Mucosa of descending colon (tissue), 3 donors: ENCODE measurements around the gene LRRC8E. TPM values are rescaled to one million over a fixed set of nuclear protein-coding genes. Genes with fewer than 3 reads are reported as not detected.

ENCODE experiments used
- ATAC-seq: fragments of 200-7000 bp; cut with Tn5 transposase; one replicate; pipeline ENCODE4 v1.9.1; 2020; ENCODE audit warnings: mild to moderate bottlenecking, moderate library complexity
- DNase-seq, 3 donors: peaks; one replicate each; pipeline ENCODE4 v3.0.0-alpha.2; 2020
- H3K36me3 ChIP-seq: fragments of 200-600 bp; one replicate; pipeline ENCODE4 v1.8.0; 2021; ENCODE audit warnings: low read depth, mild to moderate bottlenecking
- H3K4me1 ChIP-seq: fragments of 200-600 bp; one replicate; pipeline ENCODE4 v1.8.0; 2021; ENCODE audit warnings: low read depth, mild to moderate bottlenecking
- H3K4me3 ChIP-seq: fragments of 200-600 bp; one replicate; pipeline ENCODE4 v1.8.0; 2021; ENCODE audit warnings: mild to moderate bottlenecking
- H3K9me3 ChIP-seq: fragments of 200-600 bp; one replicate; pipeline ENCODE4 v1.8.0; 2021; ENCODE audit warnings: mild to moderate bottlenecking
- CTCF ChIP-seq: fragments of 200-600 bp; IDR thresholded peaks from one replicate; pipeline ENCODE4 v1.8.0; 2022; ENCODE audit warnings: antibody characterized with exemption, mild to moderate bottlenecking
- intact Hi-C, 2 donors: fragments of 100-400 bp; cut with DNase I in 1 of 2; cut with micrococcal nuclease in 1 of 2; formaldehyde crosslinking; loops; one replicate each; pipeline versions ENCODE4 v1.11.0 to v1.11.1; 2022; cut with DNase I, micrococcal nuclease
- total RNA-seq, 3 donors: library from RNA; stranded (reverse); fragmentation: NEBNext Ultra II Directional in 2 of 3; extraction: Animal tissue kit (Norgen Biotek cat#: 25700) in 2 of 3; gene quantifications; one replicate each; pipeline versions ENCODE4 v1.2.1 to v1.2.4, GENCODE V29; 2021 to 2023
- donor health status: DM: no; HTN: no; CAD: no; lungs with moderate emphysema.
- donor health status: DM: no; HTN: no; CAD: no.
- donor health status: DM: no; HTN: yes; CAD: no.

Gene LRRC8E
- total RNA-seq, 3 donors from 2014 or later = 0.32 to 1.5 (median 1.3) TPM

- Histone ChIP-seq H3K36me3 (no peaks in the 10 kb centered on the region), H3K9me3 (no peaks in the 10 kb centered on the region), H3K4me3 (no peak overlapping the region), H3K4me1 (peaks cover 43% of the 10 kb centered on the region)
- peak in 2 of 3 donors; percentile 41 to 65 for DNase-seq
- no peak for TF ChIP-seq CTCF
- ATAC-seq = no peak
- intact Hi-C loops = no loop called here
Measured at GRCh38 chr19:7921967-7922835, 33.9 kb downstream of the LRRC8E start.

- intact Hi-C loops = no loop called here
- Histone ChIP-seq H3K9me3 (no peaks in the 10 kb centered on the region), H3K36me3 (no peaks in the 10 kb centered on the region), H3K4me1 (peaks cover 37% of the 10 kb centered on the region), H3K4me3 (no peak overlapping the region)
- DNase-seq (peak in 2 of 3 donors; percentile 29 to 54), ATAC-seq (no peak)
- TF ChIP-seq CTCF = no peak
Measured at GRCh38 chr19:7922836-7923195, 34.5 kb downstream of the LRRC8E start.

- Histone ChIP-seq H3K4me1 (peaks cover 32% of the 10 kb centered on the region), H3K36me3 (no peaks in the 10 kb centered on the region), H3K9me3 (no peaks in the 10 kb centered on the region), H3K4me3 (no peak overlapping the region)
- TF ChIP-seq CTCF = no peak
- DNase-seq = peak in 2 of 3 donors; percentile 44 to 58
- ATAC-seq = no peak
- intact Hi-C loops = no loop called here
Measured at GRCh38 chr19:7923295-7924191, 35.2 kb downstream of the LRRC8E start.

GRCh38 chr19:7924241-7924640, 35.9 kb downstream of the LRRC8E start:
- Histone ChIP-seq H3K36me3 (no peaks in the 10 kb centered on the region), H3K9me3 (no peaks in the 10 kb centered on the region), H3K4me1 (peaks cover 25% of the 10 kb centered on the region), H3K4me3 (no peak overlapping the region)
- intact Hi-C loops = no loop called here
- TF ChIP-seq CTCF = no peak
- DNase-seq = no peak
- ATAC-seq = no peak

GRCh38 chr19:7924651-7925170, 36.4 kb downstream of the LRRC8E start:
- Histone ChIP-seq H3K4me3 (no peak overlapping the region), H3K4me1 (peaks cover 23% of the 10 kb centered on the region), H3K9me3 (no peaks in the 10 kb centered on the region), H3K36me3 (no peaks in the 10 kb centered on the region)
- intact Hi-C loops = no loop called here
- TF ChIP-seq CTCF = no peak
- DNase-seq (peak in 2 of 3 donors; percentile 42 to 65), ATAC-seq (no peak)
